AG09309 (cell line): Measurements from ENCODE around the gene MBTPS1.
A peak's percentile ranks its signal among the peaks of the same experiment; 100 is the strongest.
"Not testable (repeated sequence)": the region's sequence is repeated elsewhere in the genome, so short reads cannot be mapped to it uniquely, and the experiment has no call there.

ENCODE experiments used
- DNase-seq: peaks from one replicate; pipeline ENCODE4 v3.0.0-alpha.2; 2010; ENCODE audit warnings: low read depth
- H3K4me3 ChIP-seq: 2 replicates; pipeline ENCODE4 v1.5.1; 2011; ENCODE audit warnings: mild to moderate bottlenecking, low read depth, low read length, moderate library complexity; ENCODE audit not compliant: control insufficient read depth
- CTCF ChIP-seq: IDR thresholded peaks from 2 replicates; pipeline ENCODE4 v1.5.1; 2011; ENCODE audit warnings: mild to moderate bottlenecking, low read depth, low read length, inconsistent platforms; ENCODE audit not compliant: insufficient read depth, control insufficient read depth; ENCODE audit errors: missing control alignments

The MBTPS1 gene

GRCh38 chr16:84124257-84125073 lies 7.7 kb upstream of the MBTPS1 start:
- no peak overlapping the region for H3K4me3 ChIP-seq
- no peak for DNase-seq
- no peak for TF ChIP-seq CTCF

- TF ChIP-seq CTCF, result no peak
- no peak for DNase-seq
- no peak overlapping the region for H3K4me3 ChIP-seq
Observed at GRCh38 chr16:84121007-84121406, 4.3 kb upstream of the MBTPS1 start.

GRCh38 chr16:84120023-84120422 lies 3.3 kb upstream of the MBTPS1 start:
- no peak overlapping the region for H3K4me3 ChIP-seq
- no peak for TF ChIP-seq CTCF
- DNase-seq, result no peak

- no peak for TF ChIP-seq CTCF
- DNase-seq, result no peak
- H3K4me3 ChIP-seq, result no peak overlapping the region
Observed at GRCh38 chr16:84119368-84119767, 2.6 kb upstream of the MBTPS1 start.

- not testable (repeated sequence) for H3K4me3 ChIP-seq, DNase-seq
Observed at GRCh38 chr16:84118315-84118714, 1.6 kb upstream of the MBTPS1 start.

GRCh38 chr16:84117494-84117843 lies 727 bp upstream of the MBTPS1 start:
- no peak for DNase-seq
- H3K4me3 ChIP-seq, result peak overlapping the region; percentile 83
- no peak for TF ChIP-seq CTCF

- DNase-seq, result no peak
Observed at GRCh38 chr16:84115919-84116719, 623 bp downstream of the MBTPS1 start.

GRCh38 chr16:84111949-84112348 lies 4.8 kb downstream of the MBTPS1 start:
- DNase-seq, H3K4me3 ChIP-seq: not testable (repeated sequence)

More at GRCh38 chr16:84115919-84116719, 623 bp downstream of the MBTPS1 start:
- peak overlapping the region; percentile 83 for H3K4me3 ChIP-seq
- peak; percentile 17 for TF ChIP-seq CTCF
